NT2/D1 (cell line): ENCODE data around the gene IL1F10.

ENCODE experiments used
- SUZ12 ChIP-seq: IDR thresholded peaks from 2 replicates; pipeline ENCODE4 v1.6.1; 2011; ENCODE audit not compliant: insufficient read length, insufficient read depth; ENCODE audit errors: extremely low read depth
- YY1 ChIP-seq: IDR thresholded peaks from 2 replicates; pipeline ENCODE4 v1.6.1; 2011; ENCODE audit not compliant: insufficient read length, insufficient read depth

DNA sequence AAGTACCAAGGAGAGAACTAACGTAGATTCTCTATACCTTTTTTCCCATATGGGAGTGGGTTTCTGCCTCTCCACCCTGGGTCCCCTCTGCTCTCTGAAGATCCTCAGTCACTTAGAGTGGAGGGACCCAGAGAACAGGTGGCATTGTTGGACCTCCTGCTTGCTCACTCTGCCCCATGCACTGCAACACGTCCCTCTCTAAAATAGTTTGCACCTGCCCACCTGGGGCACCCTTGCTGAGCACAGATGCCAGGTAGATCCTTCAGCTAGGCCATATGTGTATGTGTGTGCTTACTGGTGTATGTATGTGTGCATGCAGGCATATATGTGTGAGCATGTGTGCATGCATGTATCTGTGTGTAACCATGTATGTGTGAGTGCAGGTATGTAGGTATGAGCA is 6.5 kb upstream of the IL1F10 start:
- TF ChIP-seq YY1 (no peak), SUZ12 (no peak)
